IPS-18a (cell line): ENCODE results near the gene ZBTB14.

Source experiments
- H3K27ac ChIP-seq: one replicate; pipeline ENCODE4 v1.5.1; 2013; ENCODE audit warnings: low read length
- H3K27me3 ChIP-seq: one replicate; pipeline ENCODE4 v1.6.1; 2013; ENCODE audit warnings: mild to moderate bottlenecking, low read length; ENCODE audit not compliant: control insufficient read depth, insufficient read depth
- H3K36me3 ChIP-seq: one replicate; pipeline ENCODE4 v1.6.1; 2013; ENCODE audit warnings: low read depth, low read length; ENCODE audit not compliant: control insufficient read depth
- H3K4me1 ChIP-seq: one replicate; pipeline ENCODE4 v1.6.1; 2013; ENCODE audit warnings: low read depth, low read length; ENCODE audit not compliant: control insufficient read depth
- H3K4me3 ChIP-seq: one replicate; pipeline ENCODE4 v1.5.1; 2013; ENCODE audit warnings: low read length
- H3K9ac ChIP-seq: one replicate; pipeline ENCODE4 v1.6.1; 2013; ENCODE audit warnings: mild to moderate bottlenecking, low read length, moderate library complexity
- H3K9me3 ChIP-seq: one replicate; pipeline ENCODE4 v1.6.1; 2013; ENCODE audit warnings: low read depth, low read length; ENCODE audit not compliant: control insufficient read depth

ZBTB14 gene

GRCh38 chr18:5303636-5304035, 8.1 kb upstream of the ZBTB14 start:
- H3K27ac ChIP-seq: no peak overlapping the region
- no peaks in the 10 kb centered on the region for H3K36me3 ChIP-seq
- H3K27me3 ChIP-seq: peaks cover 7% of the 10 kb centered on the region
- H3K4me3 ChIP-seq: no peak overlapping the region
- no peaks in the 10 kb centered on the region for H3K4me1 ChIP-seq
- no peaks in the 10 kb centered on the region for H3K9me3 ChIP-seq
- H3K9ac ChIP-seq: no peak overlapping the region

- H3K4me3 ChIP-seq: no peak overlapping the region
- H3K9ac ChIP-seq: no peak overlapping the region
- no peaks in the 10 kb centered on the region for H3K9me3 ChIP-seq
- H3K27ac ChIP-seq: no peak overlapping the region
- no peaks in the 10 kb centered on the region for H3K36me3 ChIP-seq
- H3K4me1 ChIP-seq: no peaks in the 10 kb centered on the region
- H3K27me3 ChIP-seq: peaks cover 16% of the 10 kb centered on the region
Measured at GRCh38 chr18:5302606-5303005, 7.1 kb upstream of the ZBTB14 start.

GRCh38 chr18:5300476-5301010, 5.0 kb upstream of the ZBTB14 start:
- H3K4me1 ChIP-seq: peaks cover 6% of the 10 kb centered on the region
- H3K27me3 ChIP-seq: peaks cover 23% of the 10 kb centered on the region
- H3K9ac ChIP-seq: no peak overlapping the region

GRCh38 chr18:5298156-5298852, 2.8 kb upstream of the ZBTB14 start:
- Histone ChIP-seq H3K9me3 (no peaks in the 10 kb centered on the region), H3K9ac (no peak overlapping the region)

More at GRCh38 chr18:5300476-5301010, 5.0 kb upstream of the ZBTB14 start:
- H3K36me3 ChIP-seq: no peaks in the 10 kb centered on the region
- H3K9me3 ChIP-seq: no peaks in the 10 kb centered on the region
- H3K27ac ChIP-seq: no peak overlapping the region
- H3K4me3 ChIP-seq: no peak overlapping the region

GRCh38 chr18:5297597-5297996, 2.1 kb upstream of the ZBTB14 start:
- no peak overlapping the region for H3K27ac ChIP-seq
- no peak overlapping the region for H3K4me3 ChIP-seq
- no peak overlapping the region for H3K9ac ChIP-seq
- peaks cover 23% of the 10 kb centered on the region for H3K27me3 ChIP-seq
- H3K36me3 ChIP-seq: no peaks in the 10 kb centered on the region
- peaks cover 9% of the 10 kb centered on the region for H3K4me1 ChIP-seq
- H3K9me3 ChIP-seq: no peaks in the 10 kb centered on the region

More at GRCh38 chr18:5298156-5298852, 2.8 kb upstream of the ZBTB14 start:
- H3K27ac ChIP-seq: no peak overlapping the region
- no peak overlapping the region for H3K4me3 ChIP-seq
- peaks cover 23% of the 10 kb centered on the region for H3K27me3 ChIP-seq
- peaks cover 9% of the 10 kb centered on the region for H3K4me1 ChIP-seq
- no peaks in the 10 kb centered on the region for H3K36me3 ChIP-seq

- H3K27ac ChIP-seq: peak overlapping the region; percentile 24
- peaks cover 23% of the 10 kb centered on the region for H3K27me3 ChIP-seq
- peak overlapping the region; percentile 61 for H3K9ac ChIP-seq
- peaks cover 9% of the 10 kb centered on the region for H3K4me1 ChIP-seq
- peaks cover under 1% of the 10 kb centered on the region for H3K36me3 ChIP-seq
- H3K4me3 ChIP-seq: peak overlapping the region; percentile 79
- no peaks in the 10 kb centered on the region for H3K9me3 ChIP-seq
Measured at GRCh38 chr18:5296706-5297320, 1.3 kb upstream of the ZBTB14 start.

- Histone ChIP-seq H3K36me3 (peaks cover 7% of the 10 kb centered on the region), H3K27ac (peak overlapping the region; percentile 24), H3K4me3 (peak overlapping the region; percentile 79), H3K27me3 (peaks cover 23% of the 10 kb centered on the region), H3K9me3 (no peaks in the 10 kb centered on the region), H3K9ac (peak overlapping the region; percentile 61), H3K4me1 (peaks cover 9% of the 10 kb centered on the region)
Measured at GRCh38 chr18:5295981-5296705, 617 bp upstream of the ZBTB14 start.

GRCh38 chr18:5294457-5295230, 882 bp downstream of the ZBTB14 start:
- Histone ChIP-seq H3K9ac (peak overlapping the region; percentile 76), H3K4me3 (peak overlapping the region; percentile 81)

GRCh38 chr18:5294113-5294456, 1.4 kb downstream of the ZBTB14 start:
- peaks cover 14% of the 10 kb centered on the region for H3K36me3 ChIP-seq
- H3K9me3 ChIP-seq: no peaks in the 10 kb centered on the region
- no peak overlapping the region for H3K27ac ChIP-seq
- peaks cover 9% of the 10 kb centered on the region for H3K4me1 ChIP-seq
- peaks cover 19% of the 10 kb centered on the region for H3K27me3 ChIP-seq
- H3K9ac ChIP-seq: peak overlapping the region; percentile 76
- H3K4me3 ChIP-seq: peak overlapping the region; percentile 81

More at GRCh38 chr18:5294457-5295230, 882 bp downstream of the ZBTB14 start:
- Histone ChIP-seq H3K27ac (peak overlapping the region; percentile 76), H3K36me3 (peaks cover 14% of the 10 kb centered on the region), H3K4me1 (peaks cover 9% of the 10 kb centered on the region), H3K27me3 (peaks cover 23% of the 10 kb centered on the region), H3K9me3 (no peaks in the 10 kb centered on the region)

- no peak overlapping the region for H3K27ac ChIP-seq
- peaks cover 11% of the 10 kb centered on the region for H3K4me1 ChIP-seq
- no peak overlapping the region for H3K4me3 ChIP-seq
- peaks cover 14% of the 10 kb centered on the region for H3K36me3 ChIP-seq
- no peaks in the 10 kb centered on the region for H3K9me3 ChIP-seq
- no peaks in the 10 kb centered on the region for H3K27me3 ChIP-seq
- H3K9ac ChIP-seq: no peak overlapping the region
Measured at GRCh38 chr18:5288517-5288935, 7.0 kb downstream of the ZBTB14 start.

- no peak overlapping the region for H3K27ac ChIP-seq
- peaks cover 14% of the 10 kb centered on the region for H3K36me3 ChIP-seq
- no peak overlapping the region for H3K4me3 ChIP-seq
- peaks cover 11% of the 10 kb centered on the region for H3K4me1 ChIP-seq
- no peak overlapping the region for H3K9ac ChIP-seq
- H3K9me3 ChIP-seq: no peaks in the 10 kb centered on the region
- no peaks in the 10 kb centered on the region for H3K27me3 ChIP-seq
Measured at GRCh38 chr18:5287854-5288253, 7.7 kb downstream of the ZBTB14 start.
